GM19324 (cell line): ENCODE measurements around the gene DAG1.
A peak's percentile ranks its signal among the peaks of the same experiment; 100 is the strongest.
"Not testable (repeated sequence)": the region's sequence is repeated elsewhere in the genome, so short reads cannot be mapped to it uniquely, and the experiment has no call there.

Experiments used
- ATAC-seq: cut with Tn5 transposase; IDR thresholded peaks from one replicate; pipeline ENCODE4 v1.9.1; 2021; ENCODE audit warnings: mild to moderate bottlenecking, moderate library complexity; ENCODE audit not compliant: unreplicated experiment, low FRiP score

Gene DAG1

DNA sequence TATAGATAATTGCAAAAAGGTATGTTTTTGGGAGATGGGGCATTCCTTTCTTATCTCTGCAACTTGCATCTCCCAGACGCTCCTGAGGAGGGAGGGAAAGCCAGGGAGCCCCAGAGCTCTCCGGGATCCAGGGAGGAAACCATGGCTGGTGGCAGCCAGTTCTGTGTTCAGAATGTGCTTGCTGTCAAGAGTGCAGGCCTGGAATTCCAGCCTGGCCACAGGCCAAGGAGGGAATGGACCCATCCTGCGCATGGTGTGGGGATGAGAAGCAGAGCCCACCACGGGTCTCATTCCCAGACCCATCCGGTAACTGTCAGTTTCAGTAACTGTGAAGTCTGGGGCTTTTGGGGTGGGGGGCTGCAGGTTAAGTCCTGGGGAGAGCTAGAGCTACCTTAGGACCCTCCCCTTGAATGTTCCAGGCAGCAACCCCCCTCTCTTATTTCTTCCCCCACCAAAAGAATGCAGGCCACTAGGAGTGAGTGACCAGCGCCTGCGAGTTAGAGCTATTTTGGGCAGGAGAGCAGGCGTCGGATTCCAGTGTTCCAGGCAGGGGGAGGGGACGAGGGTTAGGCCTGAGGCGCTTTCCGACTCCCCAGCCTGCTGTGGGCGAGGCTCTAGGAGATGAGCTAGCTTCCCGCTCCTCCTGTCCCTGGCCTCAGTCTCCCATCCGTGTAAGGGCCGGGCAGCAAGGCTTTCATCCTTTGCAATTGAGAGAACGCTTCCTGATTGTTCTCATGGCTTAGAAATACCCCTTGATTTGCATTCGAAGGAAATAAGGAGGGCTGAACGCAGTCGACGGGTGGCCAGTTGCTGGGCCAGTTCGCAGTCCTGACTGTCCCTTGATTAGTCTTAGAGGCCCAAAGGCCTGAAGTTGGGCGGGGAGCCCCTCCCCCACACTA is 781 bp upstream of the DAG1 start:
- ATAC-seq, result no peak

- ATAC-seq, result peak; percentile 32
These were observed 800 bp downstream of the DAG1 start for GRCh38 chr3:49470714-49471420.

- ATAC-seq, result no peak
These were observed 1.9 kb downstream of the DAG1 start for GRCh38 chr3:49471856-49472495.

DNA sequence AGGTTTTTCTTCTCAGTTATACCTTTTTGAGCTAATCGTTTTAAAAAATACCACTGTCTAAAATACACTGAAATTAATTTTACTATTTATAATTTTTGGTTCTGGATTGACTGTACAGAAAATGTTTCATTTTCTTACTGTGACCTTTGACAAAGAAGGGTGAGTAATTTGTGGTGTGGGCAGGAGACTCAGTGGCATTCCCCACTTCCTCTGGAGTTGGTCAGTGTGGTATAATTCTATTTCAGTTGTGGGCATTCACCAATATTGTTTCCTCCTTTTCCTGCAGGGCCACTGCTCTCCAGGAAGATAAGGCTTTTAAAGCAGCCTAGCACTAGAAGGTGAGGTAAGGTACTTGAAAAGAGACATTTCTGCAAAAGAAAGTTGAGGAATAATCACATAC is 6.5 kb downstream of the DAG1 start:
- ATAC-seq, result no peak

GRCh38 chr3:49482766-49483165 is 12.7 kb downstream of the DAG1 start:
- ATAC-seq, result no peak

DNA sequence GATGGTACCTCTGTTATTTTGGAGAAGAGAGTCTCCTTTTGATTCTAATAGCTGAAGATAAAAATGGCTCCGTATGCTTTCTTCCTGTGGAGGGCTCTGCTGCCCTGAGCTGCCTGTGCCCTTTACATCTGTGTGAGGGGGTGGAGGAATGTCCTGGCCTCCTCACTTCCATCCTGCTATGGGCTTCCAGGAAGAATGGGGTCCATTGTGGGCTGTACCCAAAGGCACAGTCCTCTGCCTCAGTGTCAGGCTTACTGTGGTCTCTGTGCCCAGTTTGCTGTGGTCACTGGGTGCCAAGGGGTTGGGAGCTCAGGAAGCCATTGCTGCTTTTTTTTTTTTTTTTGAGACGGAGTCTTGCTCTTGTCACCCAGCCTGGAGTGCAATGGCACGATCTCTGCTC is 14.4 kb downstream of the DAG1 start:
- ATAC-seq, result no peak

DNA sequence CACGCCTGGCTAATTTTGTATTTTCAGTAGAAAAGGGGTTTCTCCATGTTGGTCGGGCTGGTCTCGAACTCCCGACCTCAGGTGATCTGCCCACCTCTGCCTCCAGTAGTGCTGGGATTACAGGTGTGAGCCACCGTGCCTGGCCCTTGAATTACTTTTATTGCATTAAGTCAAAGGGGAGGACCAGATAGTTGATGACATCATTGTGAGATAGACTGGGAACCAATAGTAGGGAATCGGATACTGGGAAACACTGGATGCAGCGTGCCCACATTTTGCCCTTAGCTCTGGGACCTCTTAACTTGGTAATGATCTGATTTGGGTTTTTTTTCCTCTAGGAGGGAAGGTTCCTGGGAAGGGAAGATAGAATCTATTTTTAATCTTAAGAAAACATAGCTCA is 19.2 kb downstream of the DAG1 start:
- ATAC-seq, result no peak

DNA sequence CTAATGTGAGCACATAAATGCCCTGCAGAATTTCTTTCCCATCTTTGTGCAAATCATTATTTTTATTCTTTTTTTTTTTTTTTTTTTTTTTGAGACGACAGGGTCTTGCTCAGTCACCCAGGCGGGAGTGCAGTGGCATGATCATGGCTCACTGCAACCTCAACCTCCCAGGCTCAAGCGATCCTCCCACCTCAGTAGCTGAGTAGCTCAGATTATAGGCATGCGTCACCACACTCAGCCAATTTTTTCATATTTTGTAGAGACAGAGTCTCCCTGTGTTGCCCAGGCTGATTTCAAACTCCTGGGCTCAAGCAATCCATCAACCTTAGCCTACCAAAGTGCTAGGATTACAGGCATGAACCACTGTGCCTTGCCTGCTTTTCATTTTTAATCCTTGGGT is 22.9 kb downstream of the DAG1 start:
- no peak for ATAC-seq

GRCh38 chr3:49493901-49494300 is 23.8 kb downstream of the DAG1 start:
- ATAC-seq, result no peak

DNA sequence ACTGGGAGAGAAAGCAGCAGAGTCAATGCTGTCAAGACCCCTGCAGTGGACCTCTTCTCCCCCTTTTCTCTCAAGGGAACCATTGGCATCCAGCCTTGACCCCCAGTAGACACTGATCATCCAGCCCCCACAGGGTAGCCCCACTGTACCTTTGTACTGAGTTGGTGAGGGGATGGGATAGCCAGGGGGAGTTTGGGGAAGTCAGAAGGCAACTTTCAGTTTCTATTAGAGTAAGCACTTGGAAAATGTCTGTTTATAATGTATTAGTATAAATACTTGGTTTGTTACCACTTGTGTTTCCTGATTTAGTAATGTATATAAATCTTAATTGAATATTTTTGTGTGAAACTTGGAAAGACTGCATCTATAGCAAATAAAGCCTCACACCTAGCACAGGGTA is 25.0 kb downstream of the DAG1 start:
- ATAC-seq, result no peak

- not testable (repeated sequence) for ATAC-seq
These were observed 26.8 kb downstream of the DAG1 start for GRCh38 chr3:49496845-49497244.

- ATAC-seq, result no peak
These were observed 27.5 kb downstream of the DAG1 start for GRCh38 chr3:49497606-49498005.

GRCh38 chr3:49498239-49498638 is 28.2 kb downstream of the DAG1 start:
- no peak for ATAC-seq

GRCh38 chr3:49498648-49499047 is 28.6 kb downstream of the DAG1 start:
- no peak for ATAC-seq

DNA sequence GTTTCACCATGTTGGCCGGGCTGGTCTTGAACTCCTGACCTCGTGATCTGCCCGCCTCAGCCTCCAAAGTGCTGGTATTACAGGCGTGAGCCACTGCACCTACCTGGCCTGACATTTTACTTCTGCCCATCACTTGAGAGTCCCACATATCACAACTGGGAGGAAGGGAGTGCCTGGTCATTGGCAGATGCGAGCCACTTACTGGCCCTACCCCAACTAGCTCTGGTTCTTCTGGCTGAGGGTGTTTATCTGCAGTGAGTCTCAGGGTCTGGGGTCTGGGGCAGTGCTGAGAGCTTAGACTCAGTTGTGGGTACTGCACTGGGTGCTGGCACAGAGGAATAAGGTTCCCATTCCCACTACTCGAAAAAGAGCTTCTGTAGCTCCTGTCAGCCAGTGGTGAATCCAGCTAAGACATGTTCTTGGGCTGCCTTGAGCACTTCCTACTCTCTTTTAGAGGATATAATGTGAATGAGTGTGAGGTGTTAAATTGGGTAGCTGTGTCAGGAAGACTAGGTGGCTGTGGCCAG is 30.2 kb downstream of the DAG1 start:
- ATAC-seq, result no peak

DNA sequence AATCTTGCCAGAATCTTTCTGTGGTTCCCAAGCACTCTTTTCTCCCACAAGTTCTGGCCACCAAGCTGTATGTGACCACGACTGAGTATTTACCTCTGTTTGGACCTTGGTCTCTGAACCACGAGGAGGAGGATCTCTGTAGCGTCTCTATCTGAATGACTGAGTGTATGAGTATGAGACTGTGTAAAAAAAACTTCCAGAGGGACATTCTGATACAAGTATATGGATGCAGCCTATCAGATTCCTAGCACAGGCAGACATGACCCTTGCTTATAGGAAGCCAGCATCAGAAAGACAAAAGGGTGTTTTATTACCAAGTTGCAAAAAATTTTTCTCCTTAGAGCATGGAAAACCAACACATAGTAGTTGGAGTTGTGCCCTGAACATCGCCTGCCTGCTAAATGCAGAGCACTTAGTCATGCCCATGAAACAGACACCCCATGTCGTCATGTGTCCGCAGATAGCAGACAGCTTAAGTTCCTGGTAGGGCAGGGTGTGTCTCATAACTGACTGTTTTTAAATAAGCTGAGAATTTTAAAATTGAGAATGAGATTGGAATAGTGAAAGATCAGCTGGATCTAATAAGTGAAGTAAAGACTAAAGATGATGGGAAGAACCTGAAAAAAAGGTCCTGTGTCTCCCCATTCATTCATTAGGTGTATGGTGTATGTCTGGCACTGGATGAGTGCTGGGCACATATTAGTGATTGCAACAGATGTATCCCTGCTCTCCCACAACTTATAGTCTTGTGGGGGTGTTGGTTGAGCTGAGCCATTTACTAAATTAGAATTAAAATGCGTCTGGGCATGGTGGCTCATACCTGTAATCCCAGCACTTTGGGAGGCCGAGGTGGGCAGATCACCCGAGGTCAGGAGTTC is 30.9 kb downstream of the DAG1 start:
- no peak for ATAC-seq

GRCh38 chr3:49501842-49502241 is 31.8 kb downstream of the DAG1 start:
- no peak for ATAC-seq

GRCh38 chr3:49506906-49507305 is 36.8 kb downstream of the DAG1 start:
- ATAC-seq, result no peak

DNA sequence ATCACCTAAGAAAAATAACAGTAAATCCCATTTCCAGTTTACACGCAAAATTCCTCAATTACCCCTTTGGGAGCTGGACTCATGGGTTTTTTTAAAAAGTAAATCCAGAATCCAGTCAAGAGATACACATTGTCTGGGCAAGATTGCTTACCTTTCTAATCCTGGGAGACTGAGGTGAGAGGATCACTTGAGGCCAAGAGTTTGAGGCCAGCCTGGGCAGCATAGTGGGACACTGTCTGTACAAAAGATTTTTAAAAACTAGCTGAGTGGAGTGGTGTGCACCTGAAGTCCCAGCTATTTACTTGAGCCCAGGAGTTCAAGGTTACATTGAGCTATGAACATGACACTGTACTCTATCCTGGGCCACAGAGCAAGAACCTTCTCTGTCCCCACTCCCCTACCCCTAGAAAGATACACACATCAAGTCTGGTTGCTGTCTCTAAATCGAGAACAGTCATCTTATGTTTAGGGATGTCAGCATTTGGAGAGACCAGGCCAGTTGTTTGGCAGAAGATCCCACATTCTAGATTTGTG is 39.0 kb downstream of the DAG1 start:
- no peak for ATAC-seq

GRCh38 chr3:49511639-49512038 is 41.6 kb downstream of the DAG1 start:
- ATAC-seq, result no peak
